G401.6 (cell line): ENCODE measurements around the gene ANKRD17.
A peak's percentile ranks its signal among the peaks of the same experiment; 100 is the strongest.

Experiments used
- FAIRE-seq: peaks from 2 replicates; lab custom pipeline; 2012; peaks lifted over from hg19 to GRCh38; lab: Jason Lieb, UNC

The ANKRD17 gene

GRCh38 chr4:73193659-73194058 lies 64.9 kb downstream of the ANKRD17 start:
- no peak for FAIRE-seq

GRCh38 chr4:73193155-73193554 lies 65.4 kb downstream of the ANKRD17 start:
- no peak for FAIRE-seq

- no peak for FAIRE-seq
Measured at GRCh38 chr4:73189274-73189810, 69.3 kb downstream of the ANKRD17 start.

GRCh38 chr4:73187325-73187724 lies 71.3 kb downstream of the ANKRD17 start:
- FAIRE-seq = no peak

- no peak for FAIRE-seq
Measured at GRCh38 chr4:73185903-73186302, 72.7 kb downstream of the ANKRD17 start.

GRCh38 chr4:73181231-73181630 lies 77.4 kb downstream of the ANKRD17 start:
- FAIRE-seq = no peak

- no peak for FAIRE-seq
Measured at GRCh38 chr4:73178389-73178788, 80.2 kb downstream of the ANKRD17 start.

- FAIRE-seq = no peak
Measured at GRCh38 chr4:73172161-73172560, 86.4 kb downstream of the ANKRD17 start.

- FAIRE-seq = no peak
Measured at GRCh38 chr4:73170518-73171198, 87.9 kb downstream of the ANKRD17 start.

GRCh38 chr4:73166212-73166611 lies 92.4 kb downstream of the ANKRD17 start:
- FAIRE-seq = no peak

- no peak for FAIRE-seq
Measured at GRCh38 chr4:73161527-73162185, 96.9 kb downstream of the ANKRD17 start.

GRCh38 chr4:73156394-73156793 lies 102.2 kb downstream of the ANKRD17 start:
- FAIRE-seq = no peak

GRCh38 chr4:73152893-73153292 lies 105.7 kb downstream of the ANKRD17 start:
- no peak for FAIRE-seq

GRCh38 chr4:73142995-73143547 lies 115.5 kb downstream of the ANKRD17 start:
- FAIRE-seq = peak; percentile 85

- no peak for FAIRE-seq
Measured at GRCh38 chr4:73139991-73140390, 118.6 kb downstream of the ANKRD17 start.

GRCh38 chr4:73139245-73139644 lies 119.4 kb downstream of the ANKRD17 start:
- FAIRE-seq = no peak

GRCh38 chr4:73137121-73137520 lies 121.5 kb downstream of the ANKRD17 start:
- FAIRE-seq = no peak

- no peak for FAIRE-seq
Measured at GRCh38 chr4:73133784-73134183, 124.8 kb downstream of the ANKRD17 start.

GRCh38 chr4:73131281-73131680 lies 127.3 kb downstream of the ANKRD17 start:
- FAIRE-seq = no peak

GRCh38 chr4:73129319-73129718 lies 129.3 kb downstream of the ANKRD17 start:
- FAIRE-seq = no peak

GRCh38 chr4:73127839-73128453 lies 130.7 kb downstream of the ANKRD17 start:
- FAIRE-seq = no peak

GRCh38 chr4:73109493-73109892 lies 149.1 kb downstream of the ANKRD17 start:
- FAIRE-seq = no peak

GRCh38 chr4:73104695-73105094 lies 153.9 kb downstream of the ANKRD17 start:
- no peak for FAIRE-seq
